Measurements from ENCODE around the gene CERT1.

Gene CERT1

DNA sequence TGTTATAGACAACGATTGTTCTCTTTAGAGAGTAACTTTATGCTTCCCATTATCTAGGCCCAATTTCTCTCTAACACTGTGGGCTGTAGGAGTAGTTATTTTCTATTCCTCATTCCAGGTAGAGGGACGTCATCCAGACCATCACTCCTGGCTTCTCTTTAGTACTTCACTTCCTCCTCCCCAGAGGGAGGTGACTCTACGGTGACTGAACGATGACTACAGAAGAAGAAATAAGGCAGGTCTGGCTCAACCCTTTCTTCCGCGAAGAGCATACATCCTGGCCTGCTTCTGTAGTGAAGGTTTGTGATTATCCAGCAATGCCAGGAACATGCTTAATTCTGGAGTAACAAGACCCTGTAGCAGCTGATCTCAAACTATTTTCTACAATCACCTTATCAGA, 123.6 kb downstream of the CERT1 start:
- DNase-seq = no peak

- DNase-seq = no peak
Measured at GRCh38 chr5:75384218-75384617, 127.2 kb downstream of the CERT1 start.

DNA sequence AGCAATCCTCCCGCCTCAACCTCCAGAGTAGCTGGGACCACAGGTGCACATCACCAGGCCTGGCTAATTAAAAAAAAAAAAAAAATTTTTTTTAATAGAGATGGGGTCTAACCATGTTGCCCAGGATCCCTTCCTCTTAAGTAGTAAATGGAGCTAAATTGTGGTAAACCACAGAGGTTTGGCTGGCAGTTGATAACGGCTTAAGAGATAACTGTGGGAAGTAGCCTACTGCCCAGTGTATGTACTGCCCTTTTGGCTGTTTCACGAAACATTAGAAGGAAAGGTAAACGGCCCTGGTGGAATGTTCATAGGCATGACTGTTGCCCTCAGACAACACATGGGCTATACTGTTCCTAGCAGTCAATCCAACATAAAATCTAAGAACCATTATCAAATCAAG, 130.0 kb downstream of the CERT1 start:
- no peak for DNase-seq

DNA sequence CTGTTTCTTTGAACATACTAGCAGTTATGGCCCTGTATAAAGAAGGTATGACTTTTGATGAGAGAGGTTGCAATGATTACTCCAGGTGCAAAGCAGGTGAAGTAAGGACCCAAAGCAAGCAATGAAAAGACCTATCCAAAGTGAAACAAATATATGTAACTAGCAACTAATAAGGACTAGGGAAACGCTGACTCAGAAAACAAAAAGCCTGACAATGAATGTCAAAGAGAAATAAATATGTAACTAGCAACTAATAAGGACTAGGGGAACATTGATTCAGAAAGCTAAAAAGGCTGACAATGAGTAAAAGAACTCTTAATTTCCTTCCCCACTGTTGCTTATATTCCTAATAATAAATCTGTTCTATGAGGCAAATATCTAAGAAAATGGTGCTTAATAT, 131.3 kb downstream of the CERT1 start:
- DNase-seq = no peak

GRCh38 chr5:75375414-75375813, 136.0 kb downstream of the CERT1 start:
- DNase-seq = no peak

- DNase-seq = no peak
Measured at GRCh38 chr5:75374394-75374814, 137.0 kb downstream of the CERT1 start.

DNA sequence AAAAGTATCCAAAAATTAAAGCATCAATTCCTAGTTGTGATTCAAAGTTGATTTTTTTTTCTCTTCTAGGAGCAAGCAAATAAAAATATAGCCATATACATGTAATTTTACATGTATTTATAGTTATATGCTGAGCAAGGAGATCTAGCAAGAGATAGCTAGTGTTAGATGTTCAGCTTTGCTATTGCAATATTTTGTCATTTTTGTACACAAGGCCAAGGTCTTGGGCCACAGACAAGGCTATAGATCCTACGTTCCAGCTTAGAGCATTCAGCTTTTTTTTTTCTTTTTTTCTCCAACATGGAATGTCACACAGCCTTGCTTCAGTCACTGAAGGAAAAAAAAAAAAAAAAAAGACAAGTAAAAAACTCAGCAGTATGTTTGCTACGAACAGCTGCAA, 137.6 kb downstream of the CERT1 start:
- DNase-seq = no peak

DNA sequence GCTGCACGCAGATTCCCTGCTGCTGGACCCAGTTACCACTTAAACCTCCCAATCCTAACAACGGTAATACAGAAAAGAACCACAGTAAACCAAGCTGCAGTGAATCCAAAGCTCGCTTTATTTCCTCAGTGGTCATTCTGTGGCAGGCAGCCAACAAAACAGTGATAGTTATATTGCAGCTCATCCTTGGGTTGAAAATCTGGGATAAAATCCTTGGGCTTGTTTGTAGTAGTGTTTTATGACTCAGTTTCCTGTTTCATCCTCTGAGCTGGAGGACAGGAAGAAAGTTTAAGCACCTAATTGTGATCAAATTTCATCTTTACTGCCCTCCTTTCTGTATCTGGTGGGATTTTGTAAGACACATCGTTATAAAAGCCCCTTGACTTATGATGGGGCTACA, 143.0 kb downstream of the CERT1 start:
- DNase-seq = no peak

DNA sequence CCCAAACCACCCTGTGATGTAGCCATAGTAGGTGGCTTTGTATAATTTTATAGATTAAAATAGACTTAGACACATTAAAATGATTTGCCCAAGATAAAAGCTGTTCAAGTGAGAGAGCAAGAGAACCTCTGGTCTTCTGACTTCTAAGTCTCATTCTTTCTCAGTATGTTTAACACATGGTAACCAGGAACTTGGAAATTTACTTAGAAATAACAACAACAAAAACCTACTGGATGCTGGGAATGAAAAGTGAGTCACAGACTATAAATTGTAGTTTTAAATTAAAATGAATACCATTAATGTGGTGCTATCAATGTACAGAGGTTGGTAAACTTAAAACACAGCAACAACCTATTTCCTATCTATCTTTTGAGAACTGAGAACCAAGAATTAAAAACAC, 144.0 kb downstream of the CERT1 start:
- DNase-seq = no peak

DNA sequence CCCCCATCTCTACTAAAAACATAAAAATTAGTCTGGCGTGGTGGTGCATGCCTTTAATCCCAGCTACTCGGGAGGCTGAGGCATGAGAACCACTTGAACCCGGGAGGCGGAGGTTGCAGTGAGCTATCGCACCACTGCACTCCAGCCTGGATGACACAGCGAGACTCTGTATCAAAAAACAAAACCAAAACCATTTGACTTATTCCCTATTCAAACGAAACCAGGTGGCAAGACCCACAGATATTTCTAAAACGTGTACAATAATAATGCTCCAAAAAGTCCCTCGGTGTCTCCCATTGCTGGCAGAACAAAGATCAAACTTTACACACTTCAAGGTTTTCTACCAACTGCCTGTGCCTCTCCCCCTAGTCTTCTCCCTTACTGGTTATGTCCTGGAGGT, 144.6 kb downstream of the CERT1 start:
- no peak for DNase-seq

- DNase-seq = no peak
Measured at GRCh38 chr5:75365740-75366139, 145.7 kb downstream of the CERT1 start.

DNA sequence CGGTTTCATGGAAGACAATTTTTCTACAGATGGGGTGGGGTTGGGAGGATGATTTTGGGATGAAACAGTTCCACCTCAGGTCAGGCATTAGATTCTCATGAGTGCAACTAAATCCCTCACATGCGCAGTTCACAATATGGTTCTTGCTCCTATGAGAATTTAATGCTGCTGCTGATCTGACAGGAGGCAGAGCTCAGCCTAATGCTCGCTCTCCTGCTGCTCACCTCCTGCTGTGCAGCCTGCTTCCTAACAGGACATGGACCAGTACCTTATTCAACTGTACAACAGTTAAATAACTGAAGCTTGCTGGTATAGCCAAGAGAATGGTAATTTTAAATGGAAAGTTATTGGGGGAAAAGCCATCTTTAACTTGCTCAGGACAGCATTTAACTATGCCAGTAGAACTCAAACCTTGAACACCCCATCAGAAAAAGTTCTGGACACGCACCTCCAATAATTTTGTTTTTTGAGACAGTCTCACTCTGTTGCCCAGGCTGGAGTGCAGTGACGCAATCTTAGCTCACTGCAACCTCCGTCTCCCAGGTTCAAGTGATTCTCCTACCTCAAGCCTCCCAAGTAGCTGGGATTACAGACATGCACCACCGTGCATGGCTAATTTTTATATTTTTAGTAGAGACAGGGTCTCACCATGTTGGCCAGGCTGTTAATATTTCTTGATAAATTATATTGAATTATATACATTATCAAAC, 146.7 kb downstream of the CERT1 start:
- DNase-seq = no peak

DNA sequence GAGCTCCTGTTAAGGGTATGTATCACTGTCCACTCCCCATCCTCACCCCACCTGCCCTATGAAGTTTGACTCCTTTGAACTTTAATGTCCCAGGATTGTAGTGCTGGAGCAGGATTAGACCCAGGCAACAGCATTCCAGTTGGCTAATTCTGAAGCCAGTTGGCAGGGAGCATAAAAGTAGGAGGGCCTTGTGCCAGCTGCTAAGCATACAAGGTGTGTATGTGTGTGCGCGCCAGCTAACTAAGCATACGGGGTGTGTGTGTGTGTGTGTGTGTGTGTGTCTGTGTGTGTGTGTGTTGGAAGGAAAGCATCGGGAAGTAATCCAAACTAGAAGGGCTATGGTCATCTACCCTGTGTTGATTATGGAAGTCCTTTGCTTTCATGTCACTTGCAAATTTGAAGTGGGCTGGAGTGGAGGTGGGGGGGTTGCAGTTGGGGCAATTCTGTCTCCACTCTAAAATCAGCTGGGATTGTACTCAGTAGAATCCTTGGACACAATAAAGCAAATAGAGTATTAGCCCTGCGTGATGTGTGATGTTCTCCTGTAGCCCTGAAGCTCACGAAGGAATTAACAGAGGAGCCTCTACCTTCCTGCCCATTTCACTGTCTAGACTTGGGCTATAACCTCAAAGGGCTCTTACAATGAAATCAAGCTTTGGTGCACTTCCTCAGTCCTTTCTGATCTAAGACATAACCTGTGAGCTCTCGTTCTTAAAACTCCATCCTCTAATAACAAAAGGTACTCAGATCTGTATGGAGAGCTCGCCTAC, 147.5 kb downstream of the CERT1 start:
- no peak for DNase-seq

DNA sequence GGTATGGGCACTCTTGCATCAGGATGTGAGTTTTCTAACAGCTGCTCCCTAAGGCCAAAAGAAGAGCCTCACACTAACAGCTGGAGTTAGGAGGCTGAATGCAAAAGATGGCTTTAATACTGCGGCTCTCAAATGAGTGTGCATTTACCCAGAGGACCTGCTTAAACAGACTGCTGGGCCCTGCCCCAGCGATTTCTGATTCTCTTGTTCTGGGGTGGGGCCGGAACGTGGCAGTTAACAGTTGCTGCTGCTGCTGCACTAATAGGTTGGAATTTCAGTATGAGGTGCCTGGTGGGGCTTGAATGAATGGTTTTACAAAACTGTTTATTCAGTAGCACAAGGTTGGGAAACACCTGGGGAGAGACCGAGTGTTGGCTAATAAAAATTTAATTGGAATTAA, 148.3 kb downstream of the CERT1 start:
- DNase-seq = no peak

- no peak for DNase-seq
Measured at GRCh38 chr5:75362474-75362975, 148.9 kb downstream of the CERT1 start.

DNA sequence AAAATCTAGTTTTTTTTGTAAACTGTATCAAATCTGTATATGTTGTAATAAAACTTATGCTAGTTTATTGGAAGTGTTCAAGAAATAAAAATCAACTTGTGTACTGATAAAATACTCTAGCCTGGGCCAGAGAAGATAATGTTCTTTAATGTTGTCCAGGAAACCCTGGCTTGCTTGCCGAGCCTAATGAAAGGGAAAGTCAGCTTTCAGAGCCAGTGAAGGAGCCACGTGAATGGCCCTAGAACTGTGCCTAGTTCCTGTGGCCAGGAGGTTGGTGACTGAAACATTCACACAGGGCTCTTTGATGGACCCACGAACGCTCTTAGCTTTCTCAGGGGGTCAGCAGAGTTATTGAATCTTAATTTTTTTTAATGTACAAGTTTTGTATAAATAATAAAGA, 150.1 kb downstream of the CERT1 start:
- no peak for DNase-seq

DNA sequence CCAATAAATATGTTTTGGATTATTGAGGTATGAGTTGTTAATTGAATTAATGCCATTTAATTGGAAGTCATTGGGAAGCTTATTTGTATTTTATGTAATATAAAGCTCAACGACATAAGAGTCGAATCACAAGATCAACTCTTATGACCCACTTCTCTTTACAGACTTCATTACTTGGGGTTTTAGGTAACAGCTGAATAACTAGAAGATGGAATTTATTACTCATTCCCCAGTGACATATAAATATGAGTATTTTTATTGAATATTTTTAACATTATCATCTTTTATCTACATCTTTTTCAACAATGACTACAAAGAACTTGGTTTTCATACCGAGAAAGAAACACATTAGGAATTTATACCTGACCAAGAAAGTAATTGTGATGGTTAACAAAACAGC, 153.3 kb downstream of the CERT1 start:
- no peak for DNase-seq

- DNase-seq = no peak
Measured at GRCh38 chr5:75356719-75357118, 154.7 kb downstream of the CERT1 start.

- no peak for DNase-seq
Measured at GRCh38 chr5:75355236-75355635, 156.2 kb downstream of the CERT1 start.

GRCh38 chr5:75351139-75351926, 160.1 kb downstream of the CERT1 start:
- DNase-seq = no peak

- DNase-seq = no peak
Measured at GRCh38 chr5:75349663-75350062, 161.8 kb downstream of the CERT1 start.

GRCh38 chr5:75348241-75348640, 163.2 kb downstream of the CERT1 start:
- DNase-seq = no peak

- no peak for DNase-seq
Measured at GRCh38 chr5:75342836-75343235, 168.6 kb downstream of the CERT1 start.

GRCh38 chr5:75341934-75342333, 169.5 kb downstream of the CERT1 start:
- DNase-seq = no peak

All from stimulated activated CD4-positive, alpha-beta T cell treated with anti-CD3 and anti-CD28 coated beads, Interleukin-2, amount 100 ng/mL, for 48 hours (primary cell).